Central memory CD8-positive, alpha-beta T cell (primary cell): ENCODE data around the gene MAP3K3.

Experiments used
- ATAC-seq: fragments of 150-1000 bp; cut with Tn5 transposase; replicated peaks from 2 replicates; pipeline ENCODE4 v1.10.0; 2022; ENCODE audit warnings: mild to moderate bottlenecking, moderate FRiP score, moderate number of reproducible peaks; ENCODE audit not compliant: poor library complexity, severe bottlenecking; ENCODE audit errors: extremely low read depth
- DNase-seq, 2 donors: peaks; one replicate each; pipeline ENCODE4 v3.0.0; 2021; ENCODE audit warnings: low spot score in 2 of 2
- H3K27ac Mint-ChIP-seq: one replicate; pipeline ENCODE4 v1.8.0; 2022; ENCODE audit warnings: low read depth, mild to moderate bottlenecking, moderate library complexity, mixed read lengths
- H3K27me3 Mint-ChIP-seq: one replicate; pipeline ENCODE4 v1.8.0; 2022; ENCODE audit warnings: mixed read lengths
- H3K36me3 Mint-ChIP-seq: one replicate; pipeline ENCODE4 v1.8.0; 2022; ENCODE audit warnings: mild to moderate bottlenecking, moderate library complexity, mixed read lengths; ENCODE audit not compliant: insufficient read depth
- H3K4me1 Mint-ChIP-seq: one replicate; pipeline ENCODE4 v1.8.0; 2022; ENCODE audit warnings: mixed read lengths
- H3K4me3 Mint-ChIP-seq: one replicate; pipeline ENCODE4 v1.8.0; 2022; ENCODE audit warnings: mild to moderate bottlenecking, moderate library complexity, mixed read lengths
- H3K9me3 Mint-ChIP-seq: one replicate; pipeline ENCODE4 v1.8.0; 2022; ENCODE audit warnings: mixed read lengths

The MAP3K3 gene

DNA sequence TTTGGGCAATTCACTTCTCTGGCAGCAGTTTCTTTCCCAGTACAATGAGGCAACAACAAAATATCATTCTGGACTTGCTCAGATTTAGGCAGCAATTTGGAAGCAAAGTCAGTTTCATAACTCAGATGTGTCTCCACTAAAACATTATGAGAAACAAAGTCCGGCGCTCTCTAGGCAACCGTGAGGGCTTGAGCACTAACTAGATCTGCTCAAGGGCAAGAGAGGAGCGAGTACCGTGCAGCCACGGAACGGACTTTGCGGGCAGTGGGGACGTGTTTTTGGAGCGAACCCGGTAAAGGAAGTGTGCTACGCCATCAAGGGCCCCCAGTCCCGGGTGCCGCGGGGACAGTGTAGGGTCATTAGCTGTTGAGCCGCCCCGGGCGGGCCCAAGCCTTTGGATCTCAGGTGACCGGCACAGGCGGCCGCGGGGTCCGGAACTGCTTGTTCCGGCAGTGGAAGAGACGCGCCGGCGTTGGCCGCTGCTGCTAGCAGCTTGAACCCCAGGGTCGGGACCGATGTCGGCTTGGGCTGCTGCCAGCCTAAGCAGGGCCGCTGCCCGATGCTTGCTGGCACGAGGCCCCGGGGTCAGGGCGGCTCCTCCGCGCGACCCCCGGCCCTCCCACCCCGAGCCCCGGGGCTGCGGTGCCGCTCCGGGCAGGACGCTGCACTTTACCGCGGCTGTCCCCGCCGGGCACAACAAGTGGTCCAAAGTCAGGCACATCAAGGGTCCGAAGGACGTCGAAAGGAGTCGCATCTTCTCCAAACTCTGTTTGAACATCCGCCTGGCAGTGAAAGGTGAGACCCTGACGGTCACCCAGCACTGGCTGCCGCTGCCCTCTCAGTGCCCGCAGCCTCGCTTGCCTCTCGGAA, 21.4 kb upstream of the MAP3K3 start, which contains the start of gene TACO1:
Gene TACO1 (plus strand): TSS at position 327 of the 870 bp plus-strand sequence. CDS start 189 bp downstream, at position 516.
- peak; percentile 55 to 69 for DNase-seq
- peak within 1 kb of the TSS; percentile 88 for H3K27ac Mint-ChIP-seq
- ATAC-seq, result peak; percentile 45
- no peaks in the 10 kb centered on the region for H3K9me3 Mint-ChIP-seq
- peaks cover 32% of the 10 kb centered on the region for H3K4me1 Mint-ChIP-seq
- no peaks in the 10 kb centered on the region for H3K27me3 Mint-ChIP-seq
- H3K4me3 Mint-ChIP-seq, result peak within 1 kb of the TSS; percentile 88
- H3K36me3 Mint-ChIP-seq, result peaks cover 15% of the 10 kb centered on the region

DNA sequence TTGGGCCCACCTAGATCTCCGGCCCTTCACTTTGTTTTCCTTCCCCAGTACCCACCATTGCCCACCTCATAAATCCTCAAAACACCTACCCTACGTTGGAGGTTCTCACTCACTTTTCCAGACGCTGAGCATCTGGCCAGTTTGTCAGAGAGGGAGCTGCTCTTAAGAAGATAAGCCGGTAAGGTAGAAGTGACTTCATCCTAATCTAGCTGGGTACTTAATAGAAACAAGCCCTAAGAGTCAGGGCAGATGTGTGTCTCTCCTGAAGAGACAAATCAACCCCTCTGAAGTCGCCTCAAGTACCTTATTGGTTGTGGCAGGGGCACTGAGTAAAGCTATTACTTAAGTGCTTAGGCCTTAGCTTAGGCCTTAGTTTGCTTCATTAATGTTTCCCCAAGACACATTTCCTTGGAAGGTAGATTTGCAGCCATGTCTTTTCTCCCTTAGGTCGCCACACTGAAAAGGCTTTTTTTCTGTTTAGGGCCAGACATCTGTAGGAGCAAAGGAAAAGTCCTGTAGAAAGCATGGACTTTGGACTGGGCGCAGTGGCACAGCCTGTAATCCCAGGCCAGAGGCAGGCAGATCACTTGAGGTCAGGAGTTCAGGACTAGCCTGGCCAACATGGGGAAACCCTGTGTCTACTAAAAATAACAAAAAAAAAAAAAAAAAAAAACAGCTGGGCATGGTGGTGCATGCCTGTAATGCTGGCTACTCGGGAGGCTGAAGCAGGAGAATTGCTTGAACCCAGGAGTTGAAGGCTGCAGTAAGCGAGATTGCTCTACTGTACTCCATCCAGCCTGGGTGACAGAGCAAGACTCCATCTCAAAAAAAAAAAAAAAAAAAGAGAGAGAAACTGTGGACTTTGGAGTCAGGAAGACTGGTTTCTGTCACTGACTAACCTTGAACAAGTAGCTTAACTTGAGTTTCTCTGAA, 20.5 kb upstream of the MAP3K3 start:
- H3K9me3 Mint-ChIP-seq, result no peaks in the 10 kb centered on the region
- H3K27ac Mint-ChIP-seq, result peak overlapping the region; percentile 88
- DNase-seq, result no peak
- H3K4me3 Mint-ChIP-seq, result peak overlapping the region; percentile 88
- ATAC-seq, result no peak
- H3K36me3 Mint-ChIP-seq, result peaks cover 19% of the 10 kb centered on the region
- no peaks in the 10 kb centered on the region for H3K27me3 Mint-ChIP-seq
- peaks cover 31% of the 10 kb centered on the region for H3K4me1 Mint-ChIP-seq

DNA sequence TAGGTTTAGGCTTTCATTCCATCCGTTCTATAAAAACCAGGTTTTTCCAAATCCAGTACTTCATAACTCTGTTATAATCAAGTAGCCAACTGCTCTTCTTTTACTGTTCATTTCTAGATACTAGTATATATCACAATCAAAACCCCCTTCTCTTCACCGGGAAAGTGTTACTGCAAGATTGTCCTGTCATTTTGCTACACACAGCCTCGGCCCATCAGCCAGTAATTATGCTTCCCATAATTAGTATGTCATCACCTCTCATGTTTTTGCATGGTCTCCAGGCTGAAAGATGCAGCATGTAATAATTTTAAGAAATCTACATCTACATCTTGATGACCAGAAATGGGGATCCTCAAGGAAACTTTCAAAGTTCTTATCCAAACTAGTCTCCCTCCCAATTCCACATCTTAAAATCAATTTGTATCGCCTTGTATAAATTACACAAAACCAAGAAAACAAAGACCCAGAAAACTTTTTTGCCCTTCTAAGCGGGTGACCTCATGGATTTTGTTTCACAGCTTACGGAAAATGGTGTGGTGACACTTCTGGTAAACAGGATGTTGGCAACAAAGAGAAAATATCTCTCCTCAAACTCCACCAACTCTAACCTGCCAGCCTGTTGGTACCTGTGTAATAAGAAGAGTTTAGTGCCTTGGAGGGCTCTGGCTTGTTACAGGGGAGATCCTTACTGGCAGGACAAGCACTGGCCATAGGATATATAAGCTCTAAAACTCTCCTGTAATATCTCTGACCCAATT, 12.2 kb upstream of the MAP3K3 start:
- Mint-ChIP-seq H3K27me3 (no peaks in the 10 kb centered on the region), H3K36me3 (peaks cover 28% of the 10 kb centered on the region), H3K27ac (peak overlapping the region; percentile 81), H3K9me3 (no peaks in the 10 kb centered on the region), H3K4me3 (no peak overlapping the region), H3K4me1 (peaks cover 18% of the 10 kb centered on the region)
- DNase-seq (no peak), ATAC-seq (no peak)

DNA sequence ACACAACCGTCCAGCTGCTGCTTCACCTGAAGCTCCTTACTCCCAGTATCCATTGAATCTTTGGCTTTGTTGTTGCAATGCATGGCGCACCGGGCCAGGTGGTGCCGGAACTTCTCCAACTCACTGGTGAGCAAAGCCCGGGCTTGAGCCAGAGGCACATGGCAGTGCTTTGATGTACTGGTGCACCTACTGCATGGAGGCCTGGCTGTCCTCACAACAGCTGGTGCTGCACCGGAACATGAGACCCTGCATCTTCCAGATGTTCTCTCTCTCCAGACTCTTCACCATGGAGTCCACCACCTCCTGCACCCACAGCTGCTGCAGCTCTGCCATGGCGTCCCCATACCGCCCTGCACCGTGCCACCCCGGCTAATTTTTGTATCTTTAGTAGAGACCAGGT, 11.4 kb upstream of the MAP3K3 start:
- H3K36me3 Mint-ChIP-seq, result peaks cover 20% of the 10 kb centered on the region
- DNase-seq, result no peak
- no peaks in the 10 kb centered on the region for H3K9me3 Mint-ChIP-seq
- H3K27ac Mint-ChIP-seq, result peak overlapping the region; percentile 83
- ATAC-seq, result no peak
- H3K27me3 Mint-ChIP-seq, result no peaks in the 10 kb centered on the region
- H3K4me3 Mint-ChIP-seq, result no peak overlapping the region
- H3K4me1 Mint-ChIP-seq, result peaks cover 18% of the 10 kb centered on the region

DNA sequence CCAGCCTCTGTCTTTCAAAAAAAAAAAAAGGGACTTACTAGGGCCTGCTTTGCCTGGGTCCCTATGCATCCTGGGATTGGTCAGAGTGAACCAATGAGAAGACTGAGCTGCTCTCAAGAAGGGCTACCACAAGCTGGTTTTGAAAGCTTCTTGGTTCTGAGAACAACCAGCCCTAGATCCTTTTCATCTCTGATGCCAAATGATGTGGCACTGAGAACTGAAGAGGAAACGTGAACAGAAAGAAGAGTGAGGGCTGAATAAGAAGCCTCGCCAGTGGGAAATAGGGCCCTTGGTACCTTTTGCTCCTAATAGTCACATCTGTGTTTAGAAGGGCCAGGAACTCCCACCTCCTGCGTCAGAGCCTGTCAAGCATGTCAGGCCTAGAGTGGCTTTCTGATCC, 10.9 kb upstream of the MAP3K3 start:
- Mint-ChIP-seq H3K27ac (peak overlapping the region; percentile 83), H3K36me3 (peaks cover 18% of the 10 kb centered on the region), H3K27me3 (no peaks in the 10 kb centered on the region), H3K9me3 (no peaks in the 10 kb centered on the region), H3K4me3 (no peak overlapping the region), H3K4me1 (peaks cover 18% of the 10 kb centered on the region)
- ATAC-seq (no peak), DNase-seq (no peak)

DNA sequence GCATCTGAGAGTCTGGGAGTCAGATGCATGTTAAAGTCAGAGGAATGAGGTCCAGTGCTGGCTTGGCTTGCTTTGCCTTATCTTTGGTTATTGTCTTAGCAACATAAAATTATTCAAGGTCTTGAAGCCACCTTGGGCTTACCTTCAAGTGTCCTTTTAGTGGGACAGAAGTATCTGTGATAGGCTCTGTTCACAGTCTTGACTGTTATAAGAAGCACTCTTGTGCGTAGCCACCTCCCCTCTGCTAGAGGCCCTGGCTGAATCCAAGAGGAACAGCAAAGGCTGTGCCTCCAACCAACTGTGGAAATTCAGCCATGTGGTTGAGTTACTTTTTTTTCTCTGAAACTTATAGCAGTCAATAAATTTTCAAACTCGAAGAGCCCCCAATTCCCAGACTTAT, 8.6 kb upstream of the MAP3K3 start:
- Mint-ChIP-seq H3K27ac (no peak overlapping the region), H3K36me3 (peaks cover 8% of the 10 kb centered on the region), H3K27me3 (no peaks in the 10 kb centered on the region), H3K4me1 (peaks cover 18% of the 10 kb centered on the region), H3K9me3 (no peaks in the 10 kb centered on the region), H3K4me3 (no peak overlapping the region)
- ATAC-seq, result no peak
- no peak for DNase-seq

DNA sequence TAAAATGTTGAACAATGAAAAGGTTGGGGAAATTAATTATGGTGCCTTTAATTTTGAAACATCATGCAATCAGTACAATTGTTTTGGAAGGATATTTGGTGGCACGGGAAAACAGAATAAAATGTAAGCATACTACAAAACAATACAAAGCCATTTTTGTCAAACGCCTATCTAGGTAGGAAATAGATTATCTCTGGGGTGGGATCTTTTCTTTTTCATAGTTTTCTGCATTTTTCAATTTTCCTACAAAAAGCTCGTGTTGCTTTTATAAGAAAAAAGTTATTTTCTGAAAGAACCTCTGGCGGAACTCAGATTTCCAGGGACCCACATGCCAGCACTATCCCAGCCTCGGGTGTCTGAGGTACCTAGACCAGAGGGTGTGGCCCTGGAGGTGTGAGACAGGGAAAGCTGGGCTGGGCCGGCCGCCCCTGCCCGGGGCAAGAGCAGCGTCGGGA, 961 bp upstream of the MAP3K3 start:
- peaks cover 5% of the 10 kb centered on the region for H3K36me3 Mint-ChIP-seq
- peaks cover 35% of the 10 kb centered on the region for H3K4me1 Mint-ChIP-seq
- H3K9me3 Mint-ChIP-seq, result no peaks in the 10 kb centered on the region
- H3K4me3 Mint-ChIP-seq, result peak overlapping the region; percentile 90
- ATAC-seq (peak; percentile 1), DNase-seq (no peak)
- peak overlapping the region; percentile 83 for H3K27ac Mint-ChIP-seq
- no peaks in the 10 kb centered on the region for H3K27me3 Mint-ChIP-seq

DNA sequence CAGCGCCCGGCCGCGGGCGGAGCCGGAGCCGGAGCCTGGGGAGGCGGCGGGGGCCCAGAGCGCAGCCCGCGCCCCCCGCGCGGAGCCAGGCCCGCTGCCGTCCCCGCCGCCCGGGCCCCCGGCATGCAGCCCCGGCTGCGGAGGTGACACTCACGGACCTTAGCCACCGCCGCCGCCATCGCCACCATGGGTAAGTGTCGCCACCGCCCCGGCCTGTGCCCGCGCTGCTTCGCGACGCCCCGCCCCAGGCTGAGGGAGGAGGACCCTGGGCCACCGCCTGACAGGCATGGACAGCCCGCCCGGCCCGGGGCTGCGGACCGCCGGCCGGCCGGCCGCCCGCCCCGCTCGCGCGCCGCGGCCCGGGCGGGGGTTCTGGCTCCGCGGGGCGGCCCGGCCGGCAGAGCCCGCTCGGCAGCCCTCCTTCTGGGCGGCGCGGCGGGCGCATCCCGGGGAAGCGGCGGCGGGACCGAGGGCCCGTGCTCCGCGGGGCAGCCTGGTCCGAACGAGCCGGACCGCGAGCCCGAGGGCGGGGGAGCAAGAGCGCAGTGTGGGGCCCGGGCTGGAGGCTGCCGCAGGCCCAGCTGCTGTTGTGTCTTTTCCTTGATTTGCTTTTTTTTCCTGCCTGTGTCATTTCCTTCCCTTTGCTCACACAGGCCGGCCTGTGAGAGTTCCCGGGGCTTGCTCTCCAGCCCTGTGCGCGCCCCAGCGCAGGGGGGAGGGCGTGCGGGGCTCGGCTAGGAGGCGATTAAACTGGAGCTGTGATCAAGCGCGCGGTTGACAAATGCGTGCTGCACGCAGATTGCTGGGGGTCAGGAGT, 565 bp downstream of the MAP3K3 start:
- Mint-ChIP-seq H3K27me3 (no peaks in the 10 kb centered on the region), H3K36me3 (peaks cover 5% of the 10 kb centered on the region), H3K9me3 (no peaks in the 10 kb centered on the region), H3K4me1 (peaks cover 47% of the 10 kb centered on the region), H3K27ac (peak overlapping the region; percentile 84), H3K4me3 (peak overlapping the region; percentile 96)
- DNase-seq (peak in 1 of 2 donors; percentile 33), ATAC-seq (peak; percentile 27)

DNA sequence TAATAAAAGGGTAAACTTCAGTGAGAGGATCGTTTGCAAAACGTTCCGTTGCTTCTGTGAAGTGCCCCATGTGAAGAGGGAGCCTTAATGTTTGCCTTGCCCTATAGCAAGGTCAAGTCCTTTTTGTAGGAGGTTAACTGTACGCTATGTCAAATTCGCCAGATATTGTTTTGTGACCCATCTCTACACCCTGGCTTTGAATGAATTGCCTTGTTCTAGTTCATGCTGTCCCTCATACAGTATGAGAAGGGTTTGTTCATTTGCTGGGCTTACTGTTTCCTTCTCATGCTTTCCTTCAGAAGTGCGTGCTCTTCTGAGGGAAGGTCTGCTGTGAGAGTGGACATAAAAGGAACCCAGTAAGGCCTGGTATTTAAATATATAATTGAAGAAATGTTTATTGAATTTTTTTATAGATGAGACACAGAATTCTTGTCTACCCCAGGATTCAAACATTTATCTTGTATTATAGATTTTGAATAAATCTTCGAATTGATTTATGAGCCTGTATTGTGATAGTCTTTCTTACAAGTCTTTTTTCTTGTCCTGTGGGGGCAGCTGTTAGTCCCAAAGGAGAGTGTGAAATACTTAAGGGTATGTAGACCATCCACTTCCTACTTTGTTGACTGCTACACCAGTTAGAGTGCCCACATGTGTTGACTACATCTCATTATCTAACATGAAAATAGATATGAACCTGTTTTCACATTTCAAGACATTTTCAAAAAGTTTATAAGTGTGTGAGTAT, 1.7 kb downstream of the MAP3K3 start:
- ATAC-seq (no peak), DNase-seq (no peak)
- Mint-ChIP-seq H3K4me1 (peaks cover 47% of the 10 kb centered on the region), H3K9me3 (no peaks in the 10 kb centered on the region), H3K4me3 (peak overlapping the region; percentile 96), H3K27ac (peak overlapping the region; percentile 84), H3K27me3 (no peaks in the 10 kb centered on the region), H3K36me3 (peaks cover 6% of the 10 kb centered on the region)

DNA sequence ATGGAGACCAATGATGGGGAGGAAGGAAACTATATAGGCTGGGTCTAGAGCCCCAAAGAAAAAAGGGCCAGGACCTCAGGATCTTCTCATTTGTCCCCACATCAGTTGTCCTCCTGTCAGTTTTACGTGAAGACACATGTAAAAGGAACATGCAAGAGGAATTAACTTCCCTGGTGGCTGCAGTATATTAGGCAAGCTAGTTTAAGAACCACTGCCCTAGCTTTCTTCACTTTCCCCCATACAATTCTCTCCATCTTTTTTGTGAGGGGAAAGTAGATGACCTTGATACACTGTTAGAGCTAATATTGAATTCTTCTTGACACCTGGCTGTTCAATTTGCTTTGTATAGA, 2.3 kb downstream of the MAP3K3 start:
- Mint-ChIP-seq H3K9me3 (no peaks in the 10 kb centered on the region), H3K4me3 (peak overlapping the region; percentile 96), H3K4me1 (peaks cover 47% of the 10 kb centered on the region), H3K27ac (no peak overlapping the region), H3K27me3 (no peaks in the 10 kb centered on the region), H3K36me3 (peaks cover 6% of the 10 kb centered on the region)
- DNase-seq, result no peak
- ATAC-seq, result no peak

DNA sequence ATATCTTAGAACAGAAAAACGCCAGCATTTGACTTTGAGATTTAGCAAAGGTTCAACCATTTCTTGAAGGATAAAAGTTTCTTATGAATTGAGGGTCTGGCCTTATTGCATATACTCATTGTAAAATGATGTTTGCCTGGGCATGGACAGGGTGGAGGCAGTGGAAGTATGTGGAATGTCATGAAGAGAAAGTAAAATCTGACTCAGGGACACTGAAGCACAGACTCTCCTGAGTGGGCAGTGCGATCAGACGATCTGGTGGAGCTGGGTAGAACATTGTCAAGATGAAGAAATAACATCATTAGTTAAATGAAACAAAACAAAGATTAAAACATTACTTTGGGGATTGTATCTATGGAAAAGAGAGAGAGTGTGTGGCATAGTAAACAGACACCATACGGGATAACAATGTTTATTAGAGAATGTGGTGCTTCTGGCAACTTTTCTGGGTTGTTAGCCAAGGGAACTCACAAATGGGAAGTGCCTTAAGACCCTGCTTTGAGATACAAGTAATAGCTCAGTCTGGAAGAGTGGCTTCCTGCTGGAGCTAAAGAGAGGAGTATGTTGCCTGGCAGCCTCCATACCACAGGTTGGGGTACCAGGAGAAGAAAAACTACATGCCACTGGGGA, 4.4 kb downstream of the MAP3K3 start:
- DNase-seq (no peak), ATAC-seq (no peak)
- Mint-ChIP-seq H3K4me3 (no peak overlapping the region), H3K36me3 (peaks cover 5% of the 10 kb centered on the region), H3K9me3 (no peaks in the 10 kb centered on the region), H3K4me1 (peaks cover 52% of the 10 kb centered on the region), H3K27ac (no peak overlapping the region), H3K27me3 (no peaks in the 10 kb centered on the region)
